Endothelial cell of umbilical vein (primary cell): ENCODE results near the gene ATP1B4. TPM values are rescaled to one million over a fixed set of nuclear protein-coding genes. Genes with fewer than 3 reads are reported as not detected.

Source experiments
- BruUV-seq: library from RNA; stranded (reverse); fragments of 400-500 nt; replicated peaks from 2 replicates; lab custom pipeline; 2021; lab: Mats Ljungman, UMichigan
- CTCF ChIA-PET: fragments of 300-600, 350-600 bp; sonication (Branson Sonifier 250); formaldehyde crosslinking; loops from one replicate; lab custom pipeline; 2021; ENCODE audit warnings: antibody characterized with exemption, inconsistent platforms; lab: Charles Lee
- POLR2A ChIA-PET: fragments of 300-600, 350-600 bp; sonication (Branson Sonifier 250); formaldehyde crosslinking; loops from one replicate; lab custom pipeline; 2021; ENCODE audit warnings: antibody characterized with exemption, inconsistent platforms; lab: Charles Lee
- DNase-seq: peaks from one replicate; pipeline ENCODE4 v3.0.0-alpha.2; 2011; ENCODE audit warnings: low read depth, low spot score
- FAIRE-seq: peaks from 2 replicates; lab custom pipeline; 2011; peaks lifted over from hg19 to GRCh38; lab: Jason Lieb, UNC
- H2AFZ ChIP-seq: 2 replicates; pipeline ENCODE4 v1.6.0; 2012; ENCODE audit warnings: low read depth, low read length, control low read depth, inconsistent platforms
- H3K27ac ChIP-seq: 2 replicates; pipeline ENCODE4 v1.5.1; 2011; ENCODE audit warnings: low read depth, mild to moderate bottlenecking, control low read depth, low read length, moderate library complexity; ENCODE audit not compliant: insufficient read depth
- H3K27me3 ChIP-seq, 2 experiments: 2 replicates each; pipeline versions ENCODE4 v1.6.0 to v1.6.1; 2011; ENCODE audit warnings: low read length in 2 of 2, mixed read lengths in 1 of 2; ENCODE audit not compliant: control insufficient read depth in 2 of 2, insufficient read depth in 2 of 2
- H3K36me3 ChIP-seq, 2 experiments: 2 replicates in 1 of 2; 3 replicates in 1 of 2; pipeline ENCODE4 v1.5.1; 2011; ENCODE audit warnings: low read length in 2 of 2, mild to moderate bottlenecking in 1 of 2, moderate library complexity in 1 of 2; ENCODE audit not compliant: control insufficient read depth in 2 of 2, insufficient read depth in 2 of 2; ENCODE audit errors: extremely low read depth in 1 of 2
- H3K4me1 ChIP-seq: 3 replicates; pipeline ENCODE4 v1.5.1; 2011; ENCODE audit warnings: mild to moderate bottlenecking, low read length; ENCODE audit not compliant: control insufficient read depth, insufficient read depth; ENCODE audit errors: extremely low read depth
- H3K4me2 ChIP-seq: 2 replicates; pipeline ENCODE4 v1.6.1; 2011; ENCODE audit warnings: low read length, control low read depth, mixed read lengths; ENCODE audit not compliant: insufficient read depth
- H3K4me3 ChIP-seq, 3 experiments: fragments of 200-600 bp in 1 of 3; sonication (generic), shearing (Covaris generic) in 1 of 3; replicated peaks in 1 of 3; 2 replicates each; pipeline ENCODE4 v1.5.1; 2011 to 2016; ENCODE audit warnings: control low read depth in 3 of 3, low read length in 3 of 3, mild to moderate bottlenecking in 2 of 3, inconsistent platforms in 1 of 3, low read depth in 1 of 3, moderate library complexity in 1 of 3; ENCODE audit not compliant: insufficient read depth in 1 of 3
- H3K79me2 ChIP-seq: 2 replicates; pipeline ENCODE4 v1.6.0; 2012; ENCODE audit warnings: low read length, inconsistent platforms; ENCODE audit not compliant: control insufficient read depth, insufficient read depth
- H3K9ac ChIP-seq: replicated peaks from 2 replicates; pipeline ENCODE3; 2011; ENCODE audit warnings: low read length, control low read depth; ENCODE audit not compliant: insufficient read depth; ENCODE audit errors: extremely low read depth
- H3K9me1 ChIP-seq: replicated peaks from 3 replicates; pipeline ENCODE4 v1.6.0; 2011; ENCODE audit warnings: mild to moderate bottlenecking, low read length; ENCODE audit not compliant: control insufficient read depth, insufficient read depth; ENCODE audit errors: extremely low read depth
- H3K9me3 ChIP-seq: replicated peaks from 2 replicates; pipeline ENCODE4 v1.5.1; 2012; ENCODE audit warnings: low read length, inconsistent platforms; ENCODE audit not compliant: control insufficient read depth, insufficient read depth
- H4K20me1 ChIP-seq: replicated peaks from 2 replicates; pipeline ENCODE3; 2011; ENCODE audit warnings: mild to moderate bottlenecking, low read length; ENCODE audit not compliant: control insufficient read depth, insufficient read depth; ENCODE audit errors: extremely low read depth
- CTCF ChIP-seq, 2 donors: IDR thresholded peaks; 1 replicate in 1 of 2; 2 replicates in 1 of 2; pipeline ENCODE4 v1.5.1; 2011; ENCODE audit warnings: low read length in 2 of 2, mild to moderate bottlenecking in 2 of 2, moderate library complexity in 2 of 2, control low read depth in 1 of 2, inconsistent platforms in 1 of 2, low read depth in 1 of 2; ENCODE audit not compliant: insufficient read depth in 1 of 2; ENCODE audit errors: extremely low read depth in 1 of 2
- EZH2 ChIP-seq: IDR thresholded peaks from 2 replicates; pipeline ENCODE4 v1.6.1; 2012; ENCODE audit warnings: borderline replicate concordance, low read depth, mild to moderate bottlenecking, moderate library complexity, low read length, inconsistent platforms; ENCODE audit not compliant: severe bottlenecking
- FOS ChIP-seq: IDR thresholded peaks from 2 replicates; pipeline ENCODE4 v1.6.1; 2011; ENCODE audit warnings: mild to moderate bottlenecking, low read length, moderate library complexity, borderline replicate concordance; ENCODE audit not compliant: insufficient read depth
- GATA2 ChIP-seq: IDR thresholded peaks from 2 replicates; pipeline ENCODE4 v1.7.0; 2011; ENCODE audit warnings: low read depth, mild to moderate bottlenecking, moderate library complexity, mixed read lengths, low read length; ENCODE audit not compliant: insufficient read length, insufficient read depth
- JUN ChIP-seq: IDR thresholded peaks from 2 replicates; pipeline ENCODE4 v1.6.1; 2011; ENCODE audit warnings: borderline replicate concordance, low read depth; ENCODE audit not compliant: insufficient read length, insufficient read depth
- MAX ChIP-seq: IDR thresholded peaks from 2 replicates; pipeline ENCODE4 v1.6.1; 2011; ENCODE audit not compliant: insufficient read depth, insufficient read length
- MYC ChIP-seq: IDR thresholded peaks from one replicate; pipeline ENCODE4 v1.6.1; 2011; ENCODE audit warnings: mild to moderate bottlenecking, low read depth, low read length
- POLR2A ChIP-seq: IDR thresholded peaks from 2 replicates; pipeline ENCODE4 v1.6.1; 2012; ENCODE audit warnings: low read depth, mild to moderate bottlenecking, control low read depth, low read length
- POLR2AphosphoS5 ChIP-seq: IDR thresholded peaks from 2 replicates; pipeline ENCODE4 v1.6.1; 2012; ENCODE audit warnings: low read depth, mild to moderate bottlenecking, control low read depth, low read length, moderate library complexity; ENCODE audit not compliant: insufficient read depth
- dilution Hi-C: fragments of 300-500 bp; cut with MboI; formaldehyde crosslinking; loops from one replicate; pipeline ENCODE4 v1.15.0; 2019; ENCODE audit warnings: low sequenced_read_pairs; ENCODE audit not compliant: extremely low pct_ligation_motif_present
- intact Hi-C: fragments of 100-400 bp; cut with micrococcal nuclease; formaldehyde crosslinking; loops from one replicate; pipeline ENCODE4 v1.10.0; 2022
- polyA plus RNA-seq, 4 experiments: library from polyadenylated mRNA; depleted of rRNA in 3 of 4; stranded (reverse) in 3 of 4; unstranded in 1 of 4; fragments of >200 nt; gene quantifications; 2 replicates each; pipeline versions ENCODE4 v1.2.1 to v1.2.3, GENCODE V29; 2011 to 2012; ENCODE audit warnings: missing spikeins in 1 of 4
- total RNA-seq: library from RNA; stranded (reverse); gene quantifications from 2 replicates; pipeline ENCODE4 v1.2.3, GENCODE V29; 2021

ATP1B4 gene
- total and polyA plus RNA-seq, 2 donors (not counting 3 experiments of a cell fraction or from before 2014, with no cell fraction given) = not detected

- FAIRE-seq = no peak
- H3K9me3 ChIP-seq = no peaks in the 10 kb centered on the region
- no peak overlapping the region for H3K9ac ChIP-seq
- H3K79me2 ChIP-seq = no peaks in the 10 kb centered on the region
- H3K27ac ChIP-seq = no peak overlapping the region
- H3K36me3 ChIP-seq = no peaks in the 10 kb centered on the region
- H3K4me3 ChIP-seq = no peak overlapping the region
- no peak for DNase-seq
- H3K4me1 ChIP-seq = no peaks in the 10 kb centered on the region
- BruUV-seq = no TSS peak
- CTCF ChIA-PET = no interaction called here
- no peaks in the 10 kb centered on the region for H3K9me1 ChIP-seq
- dilution Hi-C loops = no loop called here
- POLR2A ChIA-PET = no interaction called here
- TF ChIP-seq MYC (no peak), POLR2AphosphoS5 (no peak), CTCF (IDR thresholded peaks at IDR 0.05; ENCODE audit: extremely low read depth in 1 of 2, insufficient read depth in 1 of 2, low read depth in 1 of 2, low read length in 2 of 2) (no peak), FOS (no peak), POLR2A (no peak), GATA2 (no peak), EZH2 (no peak), JUN (no peak), MAX (no peak)
- H3K4me2 ChIP-seq = no peak overlapping the region
- H4K20me1 ChIP-seq = no peaks in the 10 kb centered on the region
- H3K27me3 ChIP-seq = no peaks in the 10 kb centered on the region
- H2AFZ ChIP-seq = no peak overlapping the region
- intact Hi-C loops = no loop called here
These were observed 40.5 kb downstream of the ATP1B4 start for GRCh38 chrX:120402369-120402768.
